Activated CD8-positive, alpha-beta memory T cell treated with anti-CD3 and anti-CD28 coated beads, Interleukin-2, amount 50 U/mL, for 24 hours (primary cell): ENCODE results near the gene ZSCAN12.

Source experiments
- DNase-seq: peaks from one replicate; pipeline ENCODE4 v3.0.0-alpha.2; 2020; ENCODE audit errors: extremely low read depth

The ZSCAN12 gene

DNA sequence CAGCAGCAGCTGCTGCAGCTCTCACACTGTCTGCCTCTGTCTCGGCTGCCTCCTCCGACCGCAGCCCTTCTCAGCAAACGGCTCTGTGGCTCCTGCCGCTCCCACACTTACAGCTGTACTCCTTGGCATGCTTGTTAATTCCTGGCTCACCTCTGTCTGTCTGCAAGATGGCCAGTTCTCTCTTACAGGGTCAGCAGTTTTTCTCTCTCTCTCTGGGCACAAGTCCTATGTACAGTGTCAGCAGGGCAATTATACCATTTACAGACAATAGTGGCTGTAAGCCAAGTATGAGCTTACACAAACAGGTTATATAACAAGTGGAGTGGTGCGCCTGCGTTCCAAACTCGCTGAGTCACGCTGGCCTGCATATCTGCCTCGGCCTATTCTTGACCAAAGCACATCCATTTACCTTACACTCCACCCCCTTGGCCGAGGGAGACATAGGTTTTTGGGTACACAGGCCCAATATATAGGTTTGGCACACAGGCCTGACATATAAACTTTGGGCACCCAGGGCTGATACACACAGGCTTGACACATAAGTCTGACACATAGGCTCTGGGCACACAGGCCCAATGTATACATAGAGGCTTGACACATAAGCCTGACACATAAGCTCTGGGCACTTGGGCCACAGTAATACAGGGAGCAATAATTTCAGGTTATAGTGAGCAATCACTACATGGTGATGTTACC is 45.4 kb downstream of the ZSCAN12 start:
- no peak for DNase-seq

DNA sequence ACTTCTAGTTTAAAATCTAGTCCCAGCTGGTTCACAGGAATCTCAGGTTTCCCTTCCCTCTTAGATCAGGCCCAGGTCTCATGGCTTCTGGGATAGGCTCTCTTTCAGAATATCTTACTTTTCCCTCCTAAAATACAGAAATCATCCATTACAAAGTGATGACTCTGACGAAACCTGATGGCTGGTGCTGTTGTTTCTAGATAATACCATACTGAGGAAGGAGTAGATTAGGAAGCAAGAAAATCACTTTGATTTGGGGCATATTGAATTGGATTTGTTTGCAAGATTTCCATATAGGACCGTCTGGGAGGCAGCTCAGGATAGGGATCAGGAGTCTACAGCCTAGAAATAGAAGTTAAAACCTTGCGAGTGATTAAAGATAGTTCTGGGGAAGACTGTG is 46.2 kb downstream of the ZSCAN12 start:
- no peak for DNase-seq

DNA sequence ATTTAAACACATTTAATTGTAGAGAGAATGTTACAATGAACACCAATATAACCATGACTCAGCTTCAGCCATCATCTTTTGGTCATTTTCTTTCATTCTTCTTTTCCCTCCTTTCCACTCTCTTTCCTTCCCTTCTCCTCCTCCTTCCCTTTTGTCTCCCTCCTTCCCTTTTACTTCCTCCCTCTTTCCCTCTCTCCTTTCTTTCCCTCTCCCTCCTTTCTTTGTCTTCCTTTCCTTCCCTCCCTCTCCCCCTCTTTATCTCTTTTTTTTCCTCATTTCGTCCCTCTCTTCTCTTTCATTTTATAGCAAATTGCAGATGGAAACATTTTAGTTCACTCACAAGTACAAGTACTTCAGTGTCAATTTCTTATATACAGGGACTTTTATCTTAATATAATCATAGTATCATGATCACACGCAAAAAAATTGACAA is 48.0 kb downstream of the ZSCAN12 start:
- no peak for DNase-seq

DNA sequence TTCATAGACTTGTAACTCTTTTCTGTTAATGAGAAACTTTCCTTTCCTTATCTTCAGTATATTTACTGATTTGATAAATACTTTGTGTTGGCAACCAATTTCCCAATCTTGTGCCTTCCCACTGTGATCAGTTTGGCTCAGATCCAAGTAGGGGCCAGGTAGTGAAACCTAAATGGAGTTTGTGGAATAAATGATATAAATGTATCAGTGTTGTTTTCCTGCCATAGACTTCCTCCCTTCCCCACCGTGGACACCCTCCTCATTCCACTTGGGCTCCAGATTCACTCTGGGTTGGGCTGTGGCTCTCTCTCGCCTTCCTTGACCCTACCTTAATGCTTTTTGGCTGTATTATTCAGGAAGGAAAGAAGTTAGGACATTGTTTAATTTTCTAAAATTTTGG is 48.5 kb downstream of the ZSCAN12 start:
- no peak for DNase-seq

DNA sequence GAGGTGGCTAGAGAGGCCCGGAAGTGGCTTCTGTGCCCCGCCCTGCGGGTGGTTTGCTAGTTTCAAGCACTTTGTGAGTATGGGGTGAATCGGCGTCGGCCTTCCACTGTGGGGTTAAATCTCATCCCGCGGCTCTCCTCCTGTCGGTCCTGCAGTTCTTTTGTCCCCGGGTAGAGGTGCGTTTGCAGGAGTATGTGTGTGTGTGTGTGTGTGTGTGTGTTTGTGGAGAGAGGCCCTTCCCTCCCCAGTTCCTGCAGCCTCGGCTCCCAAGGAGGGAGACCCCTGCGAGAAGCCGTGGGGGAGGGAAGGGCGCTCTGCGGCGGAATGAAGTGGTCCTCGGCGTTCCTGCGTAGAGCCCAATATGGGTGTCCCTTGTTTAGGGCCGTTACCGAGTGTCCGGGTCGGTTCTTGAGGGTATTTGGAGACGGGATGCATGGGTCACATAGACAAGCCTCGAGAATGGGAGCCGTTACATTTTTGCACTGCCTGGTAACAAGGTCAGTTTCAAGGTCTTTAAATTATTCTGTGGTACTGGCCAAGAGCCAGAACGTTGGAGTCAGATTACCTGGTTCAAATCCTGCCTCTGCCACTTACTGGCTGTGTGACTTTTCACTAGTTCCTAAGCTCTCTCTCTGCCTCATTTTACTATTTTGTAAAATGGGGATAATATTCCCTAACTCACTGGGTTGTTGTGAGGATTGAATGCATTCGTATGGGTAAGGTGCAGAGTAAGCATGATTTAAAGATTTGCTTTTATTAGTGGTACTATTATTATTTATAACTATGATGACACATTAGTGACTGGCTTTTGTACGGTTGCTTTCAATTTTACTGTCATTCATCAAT is 49.4 kb downstream of the ZSCAN12 start, which contains the start of gene ZKSCAN3:
TSS of gene ZKSCAN3 (plus strand) at position 56 of the 846 bp plus-strand sequence. CDS start 9,640 bp downstream, outside the sequence.
- peak; percentile 73 for DNase-seq

DNA sequence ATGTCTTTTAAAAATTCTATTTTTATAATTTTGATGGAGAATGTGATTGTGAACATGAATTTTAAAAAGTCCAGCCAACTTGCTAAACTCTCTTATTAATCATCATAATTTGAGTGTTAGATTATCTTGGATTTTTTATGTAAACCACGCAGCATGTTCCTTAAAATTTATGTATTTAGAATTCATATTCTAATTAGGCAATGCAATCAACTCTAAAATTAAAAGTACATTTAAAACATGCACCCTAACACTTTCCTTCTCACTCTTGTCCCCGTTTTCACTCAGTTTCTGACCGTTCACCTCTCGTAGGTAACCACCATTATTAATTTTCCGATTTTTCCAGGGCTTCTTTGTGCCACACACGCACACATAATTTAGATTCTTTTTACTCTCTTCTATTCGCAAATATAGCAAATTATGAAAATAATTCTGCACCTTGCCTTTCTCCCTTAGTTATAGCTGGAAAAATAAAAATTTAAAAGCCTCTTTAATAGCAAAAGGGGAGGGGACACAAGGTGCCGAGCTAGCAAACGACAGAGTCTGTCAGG is 50.1 kb downstream of the ZSCAN12 start:
- no peak for DNase-seq

DNA sequence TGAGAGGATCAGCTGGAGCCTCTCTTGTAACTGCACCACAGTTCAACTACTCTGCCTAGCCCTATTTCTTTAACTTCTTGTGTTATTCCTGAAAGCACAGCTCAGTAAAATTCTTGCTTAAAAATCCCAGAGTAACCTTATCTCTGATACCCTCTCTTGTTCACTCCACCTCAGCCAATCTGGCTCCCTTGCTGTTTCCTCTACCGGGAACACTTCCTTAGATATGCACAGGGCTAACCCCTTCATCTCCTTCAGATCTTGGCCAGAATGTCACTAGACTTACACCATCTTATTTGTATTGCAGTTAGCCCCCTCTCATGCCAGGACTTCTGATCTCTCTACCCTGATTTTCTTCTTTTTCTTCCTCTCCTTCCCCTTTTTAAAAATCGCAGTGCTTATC is 52.4 kb downstream of the ZSCAN12 start:
- DNase-seq: no peak

DNA sequence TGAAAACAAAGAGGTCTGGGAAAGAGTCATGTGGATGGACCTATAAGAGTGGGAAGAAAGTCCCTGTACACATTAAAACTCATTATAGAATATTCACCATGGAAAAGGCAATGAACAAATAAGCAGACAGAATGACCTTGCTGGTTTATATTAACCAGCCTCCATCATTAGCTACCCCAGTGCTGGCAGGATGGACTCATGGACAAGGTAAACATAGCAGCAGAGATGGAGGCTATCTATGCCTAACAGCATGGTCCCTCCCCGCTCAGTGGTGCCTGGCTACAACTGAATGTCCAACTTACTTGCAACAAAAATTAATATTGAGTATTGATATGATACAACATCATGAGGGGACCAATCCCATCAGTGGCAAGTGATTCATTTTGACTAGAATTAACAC is 54.3 kb downstream of the ZSCAN12 start:
- DNase-seq: no peak

DNA sequence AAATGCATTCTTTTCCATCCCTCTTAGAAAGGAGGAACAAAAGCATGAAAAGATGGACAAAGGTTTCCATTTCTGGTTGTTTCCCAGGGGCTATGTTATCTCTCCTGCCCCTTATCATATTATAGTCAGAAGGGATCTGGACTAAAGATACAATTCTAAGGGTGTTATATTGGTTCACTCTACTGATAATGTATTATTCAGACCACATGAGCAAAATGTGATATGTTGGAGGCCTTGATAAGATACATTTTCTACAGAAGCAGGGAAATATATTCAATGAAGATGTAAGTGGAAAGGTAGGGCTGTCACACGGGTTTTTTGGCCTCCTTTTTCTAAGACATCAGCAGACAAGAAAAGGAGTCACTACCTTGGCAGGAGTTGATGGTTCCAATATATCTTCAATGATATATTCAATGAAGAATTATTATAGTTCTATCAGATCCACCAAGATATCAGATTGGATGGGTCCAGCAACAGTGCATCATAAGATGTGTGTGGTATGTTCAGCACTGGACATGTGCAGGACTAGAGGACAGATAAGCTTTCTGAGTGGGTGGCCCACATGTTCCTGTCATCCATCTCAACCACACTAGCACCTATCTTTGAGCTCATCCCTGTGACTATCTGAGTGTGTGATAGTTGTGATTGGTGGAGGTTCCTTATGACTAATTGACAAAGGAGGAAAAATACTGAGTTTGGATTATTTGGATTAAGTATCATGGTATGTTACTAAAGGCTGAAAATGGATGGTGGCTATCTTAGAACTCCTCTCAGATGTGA is 55.5 kb downstream of the ZSCAN12 start:
- no peak for DNase-seq

DNA sequence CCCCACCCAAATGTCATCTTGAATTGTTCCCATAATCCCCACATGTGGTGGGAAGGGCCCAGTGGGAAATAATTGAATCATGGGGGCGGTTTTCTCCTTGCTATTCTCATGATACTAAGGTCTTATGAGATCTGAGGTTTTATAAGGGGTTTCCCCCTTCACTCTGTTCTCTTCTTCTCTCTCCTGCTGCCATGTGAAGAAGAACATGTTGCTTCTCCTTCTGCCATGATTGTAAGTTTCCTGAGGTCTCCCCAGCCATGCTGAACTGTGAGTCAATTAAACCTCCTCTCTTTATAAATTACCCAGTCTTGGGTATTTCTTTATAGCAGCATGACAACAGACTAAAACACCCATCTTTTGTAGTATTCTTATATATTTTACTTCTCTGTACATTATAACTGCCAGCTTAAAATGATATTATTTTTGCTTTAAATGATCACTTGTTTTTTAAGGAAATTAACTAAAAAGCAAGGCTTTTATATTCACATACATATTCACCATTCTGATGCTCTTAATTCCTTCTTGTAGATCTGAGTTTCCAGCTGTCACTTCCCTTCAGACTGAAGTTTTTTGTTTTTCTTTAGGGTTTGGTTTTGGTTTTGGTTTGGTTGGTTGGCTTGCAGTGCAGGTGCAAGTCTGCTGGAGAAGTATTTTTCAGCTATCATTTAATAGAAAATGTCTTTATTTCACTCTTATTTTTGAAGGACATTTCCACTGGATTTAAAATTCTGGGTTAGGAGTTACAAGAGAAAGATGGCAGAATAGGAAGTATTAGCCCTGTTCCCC is 59.0 kb downstream of the ZSCAN12 start:
- no peak for DNase-seq

DNA sequence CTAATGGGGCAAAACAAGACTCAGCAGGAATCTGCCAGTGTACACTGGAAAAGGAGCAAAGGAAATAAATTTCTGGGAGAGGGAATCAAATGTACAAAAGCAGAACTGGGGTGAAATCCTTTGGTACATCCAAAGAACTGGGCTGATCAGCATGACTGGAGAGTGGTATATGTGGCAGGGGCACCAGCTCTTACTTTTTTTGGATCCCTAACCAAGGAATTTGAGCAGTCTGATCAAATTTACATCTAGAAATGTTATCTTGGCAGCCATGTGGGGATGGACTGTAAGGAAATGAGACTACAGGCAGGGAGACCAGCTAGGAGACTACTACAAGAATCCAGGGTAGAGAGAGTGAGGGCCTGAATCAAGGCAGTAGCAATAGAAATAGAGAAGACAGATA is 62.4 kb downstream of the ZSCAN12 start:
- DNase-seq: no peak

DNA sequence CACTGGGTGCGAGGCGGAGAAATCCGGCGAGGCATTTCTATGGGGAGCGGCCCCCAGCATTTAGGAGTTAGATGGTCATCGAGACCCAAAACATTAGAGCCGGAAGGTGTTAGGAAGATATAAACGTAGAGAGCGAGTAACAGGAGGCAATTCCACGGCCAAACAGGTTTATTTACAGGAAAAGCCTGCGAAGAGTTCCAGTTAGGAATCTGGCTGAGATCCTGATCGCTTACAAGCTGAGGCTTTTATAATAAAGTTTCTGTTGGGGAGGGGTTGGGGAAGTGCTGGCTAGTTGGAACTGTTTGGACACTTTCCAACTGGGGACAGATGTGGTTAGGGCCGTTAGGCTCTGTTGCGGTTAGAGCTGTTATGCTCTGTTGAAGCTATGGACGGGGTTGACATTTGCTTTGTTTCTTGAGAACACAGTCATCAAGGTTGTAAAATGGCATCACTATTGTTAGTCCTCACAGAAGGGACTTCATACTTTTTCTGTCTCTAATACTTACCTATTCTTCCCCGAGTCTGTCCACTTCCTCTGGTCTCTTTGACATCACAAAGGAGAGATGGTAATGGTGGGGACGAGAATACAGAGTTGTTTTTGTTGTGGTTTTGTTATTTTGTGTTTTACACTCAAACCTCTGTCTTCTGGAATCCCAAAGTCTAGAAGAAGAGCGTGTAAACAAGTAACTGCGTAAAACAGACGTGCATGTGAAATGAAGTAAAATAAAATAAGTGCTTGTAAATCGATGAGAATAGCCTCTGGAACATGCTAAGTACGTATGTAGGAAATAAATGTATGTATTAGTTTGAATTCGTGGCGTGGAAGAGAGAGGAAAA is 63.0 kb downstream of the ZSCAN12 start:
- no peak for DNase-seq

DNA sequence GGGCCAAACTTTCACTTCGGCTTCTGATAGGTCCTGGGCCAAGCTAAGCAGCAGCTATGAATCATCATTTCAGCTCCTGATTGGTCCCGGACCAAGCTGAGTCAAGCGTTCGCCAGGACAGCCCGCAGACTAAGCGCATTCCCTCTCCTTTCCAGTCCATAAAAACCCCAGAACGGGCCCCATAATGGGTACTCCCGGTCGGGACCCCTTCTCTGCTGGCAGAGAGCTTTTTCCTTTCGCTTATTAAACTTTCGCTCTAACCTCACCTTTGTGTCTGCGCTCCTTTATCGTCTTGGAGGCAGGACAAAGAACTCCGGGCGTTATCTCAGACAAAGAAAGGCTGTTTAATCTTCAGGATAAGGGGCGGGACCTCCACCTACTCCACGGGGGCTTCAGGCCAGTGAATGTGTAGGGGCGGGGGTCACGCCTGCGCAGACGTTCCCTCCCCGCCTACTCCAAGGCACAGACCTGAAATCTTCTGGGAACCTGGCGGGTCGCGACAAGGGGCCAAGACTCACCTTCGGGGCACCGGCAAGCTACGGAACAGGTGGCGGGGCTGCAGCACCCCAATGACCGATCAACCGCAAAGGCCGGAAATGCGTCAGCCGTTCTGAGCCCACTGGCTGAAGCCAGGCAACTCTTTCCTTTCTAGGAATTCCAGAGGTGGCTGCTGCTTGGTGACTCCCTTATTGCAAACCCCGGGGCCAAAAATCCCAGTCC is 63.8 kb downstream of the ZSCAN12 start, which contains the start of gene ZSCAN31:
TSS of gene ZSCAN31 (minus strand) at position 585 of the 720 bp plus-strand sequence. CDS start 6,465 bp downstream, outside the sequence.
- peak; percentile 67 for DNase-seq

DNA sequence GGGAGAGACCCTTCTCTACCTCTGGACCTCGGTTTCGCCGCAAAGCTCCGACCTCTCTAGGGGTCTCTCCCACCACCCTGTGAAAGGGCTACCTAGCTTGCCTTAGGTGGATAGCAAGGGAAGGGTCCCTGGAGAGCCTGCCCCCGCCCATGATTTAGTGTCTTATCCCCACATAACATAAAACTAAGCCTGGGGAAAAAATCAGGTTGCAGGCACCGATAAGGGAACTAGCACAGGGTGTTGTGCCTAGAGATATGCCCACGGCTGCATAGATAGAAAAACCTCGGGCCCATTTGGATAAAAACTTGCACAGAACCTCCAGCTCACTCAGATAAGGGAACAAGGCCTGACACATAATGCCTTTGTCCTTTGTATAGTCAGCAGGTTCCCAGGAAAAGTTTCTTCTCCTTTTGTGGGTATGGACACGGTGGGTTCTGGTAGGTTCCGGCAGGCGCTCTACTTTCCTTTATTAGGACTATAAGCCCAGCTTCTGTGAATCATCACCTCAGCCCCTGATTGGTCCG is 64.4 kb downstream of the ZSCAN12 start:
- DNase-seq: no peak

DNA sequence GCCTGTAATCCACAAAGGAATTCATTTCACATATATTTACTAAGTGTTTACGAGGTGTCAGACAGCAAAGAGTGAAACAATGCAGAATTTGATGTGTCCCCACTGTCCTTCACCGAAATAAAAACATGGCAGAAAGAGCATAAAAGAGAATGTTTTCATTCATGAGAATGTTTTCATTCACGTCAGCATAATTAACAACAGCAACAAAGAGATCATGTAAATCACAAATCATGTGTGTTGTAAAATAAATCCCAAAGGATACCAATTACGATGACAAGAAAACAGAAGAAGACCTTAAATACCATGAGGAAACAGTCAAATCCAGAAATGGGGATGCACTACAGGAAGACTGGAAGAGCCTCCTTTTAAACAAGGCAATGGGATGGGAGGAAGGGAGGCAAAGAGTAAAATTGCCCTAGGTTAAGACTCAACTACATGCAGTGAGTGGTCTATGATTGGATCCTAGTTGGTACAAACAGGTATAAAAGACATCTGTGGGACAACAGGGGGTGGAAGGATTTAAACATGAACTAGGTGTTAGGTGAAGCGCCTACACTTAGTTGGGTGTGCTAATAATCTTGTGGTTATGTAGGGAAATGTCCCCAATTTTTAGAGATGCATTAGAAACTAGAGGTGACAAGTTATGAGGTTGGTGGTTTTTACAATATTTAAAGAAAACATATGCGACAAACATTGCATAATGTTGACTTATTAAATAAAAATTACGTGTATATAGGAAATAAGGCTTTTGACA is 65.1 kb downstream of the ZSCAN12 start:
- no peak for DNase-seq

DNA sequence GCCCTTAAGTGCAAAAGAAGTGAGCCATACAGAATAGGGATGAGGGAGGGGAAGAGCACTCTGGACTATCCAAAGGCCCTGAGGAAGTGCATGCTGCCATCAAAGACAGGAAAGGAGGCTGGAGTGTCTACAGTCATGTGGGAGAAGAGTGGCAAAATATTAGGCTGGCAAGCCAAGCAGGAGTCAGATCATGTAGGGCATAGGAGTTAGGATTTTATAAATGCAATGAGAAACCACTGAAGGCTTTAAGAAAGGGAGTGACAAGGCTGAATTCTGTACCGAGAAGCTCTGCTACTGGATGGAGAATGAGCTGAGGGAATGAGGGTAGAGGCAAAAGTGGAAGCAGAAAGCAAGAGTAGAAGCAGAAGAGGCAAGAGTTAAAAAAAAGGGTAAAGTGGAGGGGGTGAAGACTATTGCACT is 65.9 kb downstream of the ZSCAN12 start:
- no peak for DNase-seq

DNA sequence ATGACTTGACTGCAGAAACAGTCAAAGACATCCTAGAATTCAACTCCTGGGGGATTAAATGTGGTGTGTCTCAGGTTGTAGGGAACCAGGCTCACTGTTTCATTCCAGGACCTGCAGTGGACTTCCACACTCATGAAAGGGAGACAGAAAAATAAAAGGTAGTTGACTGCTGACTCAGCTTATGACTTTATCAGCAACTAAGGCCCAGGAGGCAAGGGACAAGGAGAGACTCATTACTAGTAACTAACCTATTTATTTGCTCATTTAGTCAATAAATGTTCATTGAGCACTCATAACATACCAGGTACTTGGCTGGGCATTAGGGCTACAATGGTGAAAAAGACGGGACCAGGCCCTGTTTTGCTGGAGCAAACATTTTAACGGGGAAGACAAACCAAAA is 66.5 kb downstream of the ZSCAN12 start:
- no peak for DNase-seq

DNA sequence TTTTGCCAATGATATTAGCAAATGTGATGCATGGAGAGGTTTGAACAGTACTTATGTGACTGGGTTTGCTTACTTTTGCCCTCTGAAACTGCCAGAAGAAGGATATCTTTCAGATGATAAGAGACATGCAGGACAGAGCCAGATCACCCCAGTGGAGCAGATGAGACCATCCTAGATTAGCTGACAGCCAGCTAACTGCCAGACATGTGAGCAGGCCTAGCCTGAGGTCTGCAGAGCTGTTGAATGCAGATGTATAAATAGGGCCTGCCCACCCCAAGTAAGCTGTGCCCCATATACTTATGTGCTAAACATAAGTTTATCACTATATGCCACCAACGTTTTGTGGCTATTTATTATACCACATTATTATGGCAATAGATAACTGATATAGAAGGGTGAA is 69.5 kb downstream of the ZSCAN12 start:
- no peak for DNase-seq
